Keratinocyte (primary cell): ENCODE measurements around the gene PDS5A. TPM values are rescaled to one million over a fixed set of nuclear protein-coding genes. Genes with fewer than 3 reads are reported as not detected.

Source experiments
- DNase-seq: peaks from one replicate; pipeline ENCODE4 v3.0.0-alpha.2; 2011; ENCODE audit warnings: low read depth, missing footprints, low spot score
- FAIRE-seq: peaks from 2 replicates; lab custom pipeline; 2011; peaks lifted over from hg19 to GRCh38; lab: Jason Lieb, UNC
- H2AFZ ChIP-seq: 2 replicates; pipeline ENCODE4 v1.6.0; 2012; ENCODE audit warnings: low read length, control low read depth, inconsistent platforms; ENCODE audit not compliant: control insufficient read depth
- H3K27ac ChIP-seq: 2 replicates; pipeline ENCODE4 v1.5.1; 2011; ENCODE audit warnings: low read length; ENCODE audit not compliant: control insufficient read depth, insufficient read depth
- H3K27me3 ChIP-seq: 3 replicates; pipeline ENCODE4 v1.6.0; 2011; ENCODE audit warnings: low read length; ENCODE audit not compliant: control insufficient read depth, insufficient read depth; ENCODE audit errors: extremely low read depth
- H3K36me3 ChIP-seq, 2 experiments: 2 replicates in 1 of 2; 3 replicates in 1 of 2; pipeline ENCODE4 v1.5.1; 2011; ENCODE audit warnings: low read length in 2 of 2, mild to moderate bottlenecking in 1 of 2; ENCODE audit not compliant: control insufficient read depth in 2 of 2, insufficient read depth in 2 of 2; ENCODE audit errors: extremely low read depth in 1 of 2
- H3K4me1 ChIP-seq: 3 replicates; pipeline ENCODE4 v1.5.1; 2011; ENCODE audit warnings: low read length; ENCODE audit not compliant: control insufficient read depth, insufficient read depth; ENCODE audit errors: extremely low read depth
- H3K4me2 ChIP-seq: 3 replicates; pipeline ENCODE4 v1.6.0; 2011; ENCODE audit warnings: low read depth, low read length; ENCODE audit not compliant: control insufficient read depth, insufficient read depth; ENCODE audit errors: extremely low read depth
- H3K4me3 ChIP-seq, 3 experiments: fragments of 200-600 bp in 1 of 3; sonication (generic) in 1 of 3; 2 replicates in 2 of 3; 3 replicates in 1 of 3; pipeline ENCODE4 v1.5.1; 2011 to 2016; ENCODE audit warnings: low read length in 3 of 3, mild to moderate bottlenecking in 3 of 3, control low read depth in 2 of 3, inconsistent platforms in 1 of 3, low read depth in 1 of 3, mixed read lengths in 1 of 3, mixed run types in 1 of 3, moderate library complexity in 1 of 3; ENCODE audit not compliant: control insufficient read depth in 2 of 3, insufficient read depth in 2 of 3; ENCODE audit errors: extremely low read depth in 1 of 3
- H3K79me2 ChIP-seq: 2 replicates; pipeline ENCODE4 v1.6.0; 2012; ENCODE audit warnings: low read length; ENCODE audit not compliant: control insufficient read depth, insufficient read depth
- H3K9ac ChIP-seq: 3 replicates; pipeline ENCODE4 v1.6.0; 2011; ENCODE audit warnings: low read length; ENCODE audit not compliant: control insufficient read depth, insufficient read depth; ENCODE audit errors: extremely low read depth
- H3K9me1 ChIP-seq: 3 replicates; pipeline ENCODE4 v1.6.0; 2011; ENCODE audit warnings: low read length; ENCODE audit not compliant: control insufficient read depth, insufficient read depth; ENCODE audit errors: extremely low read depth
- H3K9me3 ChIP-seq: 2 replicates; pipeline ENCODE4 v1.5.1; 2012; ENCODE audit warnings: low read depth, low read length; ENCODE audit not compliant: control insufficient read depth
- H4K20me1 ChIP-seq: 3 replicates; pipeline ENCODE4 v1.6.0; 2011; ENCODE audit warnings: low read length; ENCODE audit not compliant: control insufficient read depth, insufficient read depth; ENCODE audit errors: extremely low read depth
- EZH2 ChIP-seq: IDR thresholded peaks from one replicate; pipeline ENCODE4 v1.6.1; 2012; ENCODE audit warnings: inconsistent platforms, mild to moderate bottlenecking, low read length, moderate library complexity
- dilution Hi-C: fragments of 300-500 bp; cut with MboI; formaldehyde crosslinking; loops from one replicate; pipeline ENCODE4 v1.7.0; 2020; ENCODE audit warnings: low sequenced_read_pairs; ENCODE audit not compliant: extremely low pct_ligation_motif_present
- polyA plus RNA-seq, 5 experiments: library from polyadenylated mRNA; depleted of rRNA in 3 of 5; stranded (reverse) in 3 of 5; stranded (forward) in 1 of 5; unstranded in 1 of 5; fragments of >200 nt; gene quantifications; 1 replicate in 1 of 5; 2 replicates in 3 of 5; 3 replicates in 1 of 5; pipeline versions ENCODE4 v1.2.1 to v1.2.3, GENCODE V29; 2011 to 2012; ENCODE audit warnings: missing spikeins in 2 of 5, low read depth in 1 of 5, low replicate concordance in 1 of 5
- TF ChIP-seq, protein P1 (sequence below), 3 experiments: IDR thresholded peaks in 1 of 3; conservative IDR thresholded peaks in 1 of 3; optimal IDR thresholded peaks in 1 of 3; 2 replicates in 2 of 3; 3 replicates in 1 of 3; pipeline versions ENCODE3 to v1.5.1; 2011; ENCODE audit warnings: low read length in 3 of 3, mild to moderate bottlenecking in 3 of 3, moderate library complexity in 2 of 3, control low read depth in 1 of 3, inconsistent platforms in 1 of 3; ENCODE audit not compliant: insufficient read depth in 2 of 3; ENCODE audit errors: extremely low read depth in 1 of 3

The PDS5A gene
- polyA plus RNA-seq, 1 donor (not counting 4 experiments of a cell fraction or from before 2014, with no cell fraction given), result 56.0 TPM

GRCh38 chr4:39865280-39865679 lies 112.4 kb downstream of the PDS5A start:
- H3K36me3 ChIP-seq, result peaks cover 12 to 19% of the 10 kb centered on the region in 2 experiments
- no peak overlapping the region for H3K27ac ChIP-seq
- H3K4me2 ChIP-seq, result no peak overlapping the region
- H4K20me1 ChIP-seq, result no peaks in the 10 kb centered on the region
- H3K4me1 ChIP-seq, result no peaks in the 10 kb centered on the region
- H3K9me1 ChIP-seq, result no peaks in the 10 kb centered on the region
- H3K4me3 ChIP-seq, result no peak overlapping the region
- no peak for TF ChIP-seq EZH2
- TF ChIP-seq, protein P1, sequence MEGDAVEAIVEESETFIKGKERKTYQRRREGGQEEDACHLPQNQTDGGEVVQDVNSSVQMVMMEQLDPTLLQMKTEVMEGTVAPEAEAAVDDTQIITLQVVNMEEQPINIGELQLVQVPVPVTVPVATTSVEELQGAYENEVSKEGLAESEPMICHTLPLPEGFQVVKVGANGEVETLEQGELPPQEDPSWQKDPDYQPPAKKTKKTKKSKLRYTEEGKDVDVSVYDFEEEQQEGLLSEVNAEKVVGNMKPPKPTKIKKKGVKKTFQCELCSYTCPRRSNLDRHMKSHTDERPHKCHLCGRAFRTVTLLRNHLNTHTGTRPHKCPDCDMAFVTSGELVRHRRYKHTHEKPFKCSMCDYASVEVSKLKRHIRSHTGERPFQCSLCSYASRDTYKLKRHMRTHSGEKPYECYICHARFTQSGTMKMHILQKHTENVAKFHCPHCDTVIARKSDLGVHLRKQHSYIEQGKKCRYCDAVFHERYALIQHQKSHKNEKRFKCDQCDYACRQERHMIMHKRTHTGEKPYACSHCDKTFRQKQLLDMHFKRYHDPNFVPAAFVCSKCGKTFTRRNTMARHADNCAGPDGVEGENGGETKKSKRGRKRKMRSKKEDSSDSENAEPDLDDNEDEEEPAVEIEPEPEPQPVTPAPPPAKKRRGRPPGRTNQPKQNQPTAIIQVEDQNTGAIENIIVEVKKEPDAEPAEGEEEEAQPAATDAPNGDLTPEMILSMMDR (optimal IDR thresholded peaks at IDR 0.05 in 1 of 3, IDR thresholded peaks at IDR 0.05 in 1 of 3, conservative IDR thresholded peaks at IDR 0.05 in 1 of 3; ENCODE audit: extremely low read depth in 1 of 3, insufficient read depth in 2 of 3, low read length in 3 of 3), result no peak
- H3K9ac ChIP-seq, result no peak overlapping the region
- H3K79me2 ChIP-seq, result no peaks in the 10 kb centered on the region
- H3K27me3 ChIP-seq, result no peaks in the 10 kb centered on the region
- FAIRE-seq, result no peak
- no peaks in the 10 kb centered on the region for H3K9me3 ChIP-seq
- no peak for DNase-seq
- dilution Hi-C loops, result no loop called here
- H2AFZ ChIP-seq, result no peak overlapping the region

- Histone ChIP-seq H4K20me1 (no peaks in the 10 kb centered on the region), H3K36me3 (peaks cover 10 to 27% of the 10 kb centered on the region in 2 experiments), H3K27me3 (no peaks in the 10 kb centered on the region), H3K4me2 (no peak overlapping the region), H3K4me3 (no peak overlapping the region), H3K4me1 (no peaks in the 10 kb centered on the region), H3K79me2 (no peaks in the 10 kb centered on the region), H3K9me3 (no peaks in the 10 kb centered on the region), H3K27ac (no peak overlapping the region), H2AFZ (no peak overlapping the region), H3K9me1 (peaks cover 2% of the 10 kb centered on the region), H3K9ac (no peak overlapping the region)
- dilution Hi-C loops, result no loop called here
- FAIRE-seq (no peak), DNase-seq (no peak)
- TF ChIP-seq, protein P1 (optimal IDR thresholded peaks at IDR 0.05 in 1 of 3, IDR thresholded peaks at IDR 0.05 in 1 of 3, conservative IDR thresholded peaks at IDR 0.05 in 1 of 3; ENCODE audit: extremely low read depth in 1 of 3, insufficient read depth in 2 of 3, low read length in 3 of 3), result no peak
- no peak for TF ChIP-seq EZH2
Observed at GRCh38 chr4:39864391-39864790, 113.3 kb downstream of the PDS5A start.
